Measurements from ENCODE around the gene RITA1. TPM values are rescaled to one million over a fixed set of nuclear protein-coding genes. Genes with fewer than 3 reads are reported as not detected.

RITA1 gene
- total and polyA plus RNA-seq, 10 of the 15 experiments (the other 5 are each of a cell fraction or from before 2014, with no cell fraction given) = 2.3 to 39.9 (median 24.8) TPM

DNA sequence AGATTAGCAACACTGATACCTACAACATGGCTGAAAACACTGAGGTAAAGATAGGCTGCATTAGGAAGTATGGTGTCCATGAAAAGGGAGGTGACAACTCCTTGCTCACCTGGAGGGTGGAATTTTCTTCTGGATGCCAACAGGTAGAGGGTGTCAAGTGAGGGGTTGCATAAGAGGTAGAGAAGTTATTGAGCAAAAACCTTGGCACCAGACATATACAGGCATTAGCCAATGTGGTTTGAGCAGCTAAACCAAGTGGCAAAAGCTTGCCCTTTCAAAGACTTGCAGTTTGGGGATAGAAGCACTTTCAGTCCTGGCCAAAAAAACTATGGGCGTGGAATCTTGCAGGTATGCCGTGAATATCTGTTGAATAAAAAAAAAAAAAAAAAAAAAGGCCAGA is 3.8 kb downstream of the RITA1 start:
- CTCF ChIA-PET = interaction anchor here (2.0 kb wide), 1 partner anchor 196 kb away, joined by 5 read pairs; no protein-coding TSS in a partner anchor
- Histone ChIP-seq H2AFZ (ENCODE audit: control insufficient read depth, low read depth, low read length) (no peak overlapping the region), H3K9me3 (replicated peaks; ENCODE audit: control insufficient read depth, insufficient read depth, low read length) (no peaks in the 10 kb centered on the region), H4K20me1 (ENCODE audit: control insufficient read depth, insufficient read depth) (no peaks in the 10 kb centered on the region), H3K4me3 (no peak overlapping the region), H3K36me3 (ENCODE audit: control insufficient read depth in 2 of 2, insufficient read depth in 2 of 2, low read length in 1 of 2) (peaks cover 5 to 19% of the 10 kb centered on the region in 2 experiments), H3K79me2 (ENCODE audit: control insufficient read depth, insufficient read depth, low read length) (peaks cover 26% of the 10 kb centered on the region), H3K4me1 (ENCODE audit: control insufficient read depth, insufficient read depth, low read length) (peaks cover 9% of the 10 kb centered on the region), H3K4me2 (ENCODE audit: control insufficient read depth, insufficient read depth) (no peak overlapping the region), H3K9ac (ENCODE audit: control insufficient read depth, insufficient read depth, low read length) (no peak overlapping the region), H3K27ac (ENCODE audit: control insufficient read depth, insufficient read depth) (no peak overlapping the region), H3K27me3 (replicated peaks in 1 of 2; ENCODE audit: control insufficient read depth in 2 of 2, insufficient read depth in 2 of 2, low read length in 1 of 2) (no peaks in the 10 kb centered on the region)
- SMC1A ChIA-PET (ENCODE audit: uncharacterized antibody, unreplicated experiment) = no interaction called here
- BruUV-seq (replicated peaks) = no TSS peak
- 100% methylated on average over 2 of the region's 2 CpGs for WGBS (ENCODE audit: insufficient coverage, insufficient replicate concordance, low lambda C conversion rate, missing lambda C conversion rate)
- intact Hi-C loops (cut with micrococcal nuclease; ENCODE audit: unreplicated experiment) = loop anchor here (5.0 kb wide), 1 partner anchor 233 kb away; the partner anchor contains the start of gene SDSL
- TF ChIP-seq, protein P1, sequence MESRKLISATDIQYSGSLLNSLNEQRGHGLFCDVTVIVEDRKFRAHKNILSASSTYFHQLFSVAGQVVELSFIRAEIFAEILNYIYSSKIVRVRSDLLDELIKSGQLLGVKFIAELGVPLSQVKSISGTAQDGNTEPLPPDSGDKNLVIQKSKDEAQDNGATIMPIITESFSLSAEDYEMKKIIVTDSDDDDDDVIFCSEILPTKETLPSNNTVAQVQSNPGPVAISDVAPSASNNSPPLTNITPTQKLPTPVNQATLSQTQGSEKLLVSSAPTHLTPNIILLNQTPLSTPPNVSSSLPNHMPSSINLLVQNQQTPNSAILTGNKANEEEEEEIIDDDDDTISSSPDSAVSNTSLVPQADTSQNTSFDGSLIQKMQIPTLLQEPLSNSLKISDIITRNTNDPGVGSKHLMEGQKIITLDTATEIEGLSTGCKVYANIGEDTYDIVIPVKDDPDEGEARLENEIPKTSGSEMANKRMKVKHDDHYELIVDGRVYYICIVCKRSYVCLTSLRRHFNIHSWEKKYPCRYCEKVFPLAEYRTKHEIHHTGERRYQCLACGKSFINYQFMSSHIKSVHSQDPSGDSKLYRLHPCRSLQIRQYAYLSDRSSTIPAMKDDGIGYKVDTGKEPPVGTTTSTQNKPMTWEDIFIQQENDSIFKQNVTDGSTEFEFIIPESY (IDR thresholded peaks at IDR 0.05) = no peak
- TF ChIP-seq ZNF217 (IDR thresholded peaks at IDR 0.05) (no peak), SMAD5 (IDR thresholded peaks at IDR 0.05; ENCODE audit: low read depth) (no peak), TCF3 (IDR thresholded peaks at IDR 0.05; ENCODE audit: borderline replicate concordance, insufficient read depth, low read depth, low read length) (no peak), NRF1 (conservative IDR thresholded peaks at IDR 0.05; ENCODE audit: low read depth, low read length) (no peak), ZBED1 (IDR thresholded peaks at IDR 0.05; ENCODE audit: borderline replicate concordance) (no peak), FOS (IDR thresholded peaks at IDR 0.05; ENCODE audit: borderline replicate concordance, extremely low read depth, insufficient read length) (no peak), POLR2A (IDR thresholded peaks at IDR 0.05; ENCODE audit: low read depth, low read length) (no peak), STAT1 (conservative IDR thresholded peaks at IDR 0.05) (no peak), CREM (IDR thresholded peaks at IDR 0.05; ENCODE audit: low read depth) (no peak), ZSCAN29 (IDR thresholded peaks at IDR 0.05) (no peak), MYC (IDR thresholded peaks at IDR 0.05; ENCODE audit: insufficient read depth, insufficient read length, insufficient replicate concordance, low read length, severe bottlenecking) (no peak)
- in situ Hi-C loops (cut with MboI) = no loop called here
- DNase-seq (ENCODE audit: low read depth, low spot score) (no peak), ATAC-seq (no peak), FAIRE-seq (no peak)
- POLR2A ChIA-PET = interaction anchor here (0.6 to 0.7 kb wide), 3 partner anchors 10 to 1808 kb away, joined by 3 to 4 read pairs (median 4); no protein-coding TSS in a partner anchor
- RAD21 ChIA-PET (ENCODE audit: unreplicated experiment) = interaction anchor here (0.6 to 1.1 kb wide), 4 partner anchors 15 to 169 kb away, joined by 3 to 5 read pairs (median 4); no protein-coding TSS in a partner anchor
